A673 (cell line): ENCODE results near the gene GRK6.

Experiments used
- EZH2 ChIP-seq: fragments of 200-600 bp; sonication (generic); IDR thresholded peaks from 2 replicates; pipeline ENCODE4 v1.6.1; 2017; ENCODE audit warnings: borderline replicate concordance, low read depth, mild to moderate bottlenecking, mixed read lengths, antibody characterized with exemption, low read length; ENCODE audit not compliant: poor library complexity, severe bottlenecking
- TF ChIP-seq, protein P1 (sequence below): fragments of 300-800, 200-600 bp; sonication (generic); conservative IDR thresholded peaks from 2 replicates; pipeline ENCODE4 v1.5.1; 2017; ENCODE audit warnings: low read depth, mild to moderate bottlenecking, antibody characterized with exemption, low read length, moderate library complexity, mixed read lengths

DNA sequence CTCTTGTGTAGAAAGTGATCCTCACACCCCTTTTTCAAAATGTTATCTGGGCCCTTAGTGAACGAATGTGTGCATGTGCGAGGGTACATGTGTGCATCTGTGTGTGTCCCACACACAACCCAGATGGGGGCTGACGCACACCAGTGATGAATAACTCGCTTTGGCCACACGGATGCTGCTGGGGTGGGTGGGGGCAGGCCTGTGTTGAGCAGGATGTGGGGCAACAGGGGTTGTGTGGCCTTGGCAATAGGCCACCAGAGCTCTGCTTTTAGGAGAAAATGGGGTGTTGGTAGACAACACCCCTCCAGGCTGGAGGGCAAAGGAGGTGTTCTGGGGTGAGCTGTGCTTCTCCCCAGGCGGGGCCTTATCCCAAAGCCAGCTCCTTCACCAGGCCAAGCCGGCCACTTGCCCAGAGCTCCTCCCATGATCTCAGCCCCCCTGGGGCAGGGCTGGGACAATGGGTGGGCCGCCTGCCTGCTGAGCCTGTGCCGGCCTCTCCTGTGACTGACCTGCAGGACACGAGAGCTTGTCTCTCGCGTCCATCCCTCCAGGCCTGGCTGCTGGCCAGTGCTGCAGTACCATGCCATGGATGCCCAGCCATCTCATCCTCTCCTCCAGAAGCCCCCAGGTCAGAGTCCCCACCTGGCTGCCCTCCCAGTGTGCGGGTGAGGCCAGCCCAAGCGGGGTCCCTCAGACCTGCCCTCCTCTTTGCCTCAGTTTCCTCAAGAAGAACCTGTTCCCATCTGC lies 45.3 kb downstream of the GRK6 start:
- TF ChIP-seq, protein P1, sequence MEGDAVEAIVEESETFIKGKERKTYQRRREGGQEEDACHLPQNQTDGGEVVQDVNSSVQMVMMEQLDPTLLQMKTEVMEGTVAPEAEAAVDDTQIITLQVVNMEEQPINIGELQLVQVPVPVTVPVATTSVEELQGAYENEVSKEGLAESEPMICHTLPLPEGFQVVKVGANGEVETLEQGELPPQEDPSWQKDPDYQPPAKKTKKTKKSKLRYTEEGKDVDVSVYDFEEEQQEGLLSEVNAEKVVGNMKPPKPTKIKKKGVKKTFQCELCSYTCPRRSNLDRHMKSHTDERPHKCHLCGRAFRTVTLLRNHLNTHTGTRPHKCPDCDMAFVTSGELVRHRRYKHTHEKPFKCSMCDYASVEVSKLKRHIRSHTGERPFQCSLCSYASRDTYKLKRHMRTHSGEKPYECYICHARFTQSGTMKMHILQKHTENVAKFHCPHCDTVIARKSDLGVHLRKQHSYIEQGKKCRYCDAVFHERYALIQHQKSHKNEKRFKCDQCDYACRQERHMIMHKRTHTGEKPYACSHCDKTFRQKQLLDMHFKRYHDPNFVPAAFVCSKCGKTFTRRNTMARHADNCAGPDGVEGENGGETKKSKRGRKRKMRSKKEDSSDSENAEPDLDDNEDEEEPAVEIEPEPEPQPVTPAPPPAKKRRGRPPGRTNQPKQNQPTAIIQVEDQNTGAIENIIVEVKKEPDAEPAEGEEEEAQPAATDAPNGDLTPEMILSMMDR: no peak
- no peak for TF ChIP-seq EZH2
